Muscle layer of colon (tissue), 2 donors: ENCODE measurements around the gene SLF2.

Source experiments
- H3K27ac ChIP-seq: one replicate; pipeline ENCODE4 v1.7.0; 2013; ENCODE audit warnings: low read depth, mild to moderate bottlenecking, low read length, moderate library complexity
- H3K27me3 ChIP-seq, 2 donors: one replicate each; pipeline ENCODE4 v1.7.0; 2013; ENCODE audit warnings: low read length in 2 of 2, mild to moderate bottlenecking in 2 of 2; ENCODE audit not compliant: insufficient read depth in 2 of 2, control insufficient read depth in 1 of 2
- H3K36me3 ChIP-seq: one replicate; pipeline ENCODE4 v1.7.0; 2013; ENCODE audit warnings: mild to moderate bottlenecking, low read length; ENCODE audit not compliant: insufficient read depth
- H3K4me1 ChIP-seq: one replicate; pipeline ENCODE4 v1.7.0; 2013; ENCODE audit warnings: mild to moderate bottlenecking, low read length; ENCODE audit not compliant: insufficient read depth
- H3K4me3 ChIP-seq, 2 donors: one replicate each; pipeline ENCODE4 v1.7.0; 2013; ENCODE audit warnings: low read length in 2 of 2, low read depth in 1 of 2, mild to moderate bottlenecking in 1 of 2, moderate library complexity in 1 of 2
- H3K9ac ChIP-seq: one replicate; pipeline ENCODE4 v1.7.0; 2013; ENCODE audit warnings: low read length
- H3K9me3 ChIP-seq: one replicate; pipeline ENCODE4 v1.7.0; 2013; ENCODE audit warnings: mild to moderate bottlenecking, low read length
- donor health status: abdominal sarcoma.
- donor health status: Adenocarcinoma of cecum.

SLF2 gene

GRCh38 chr10:100984672-100985177, 72.0 kb downstream of the SLF2 start:
- Histone ChIP-seq H3K9me3 (no peaks in the 10 kb centered on the region), H3K27me3 (no peaks in the 10 kb centered on the region), H3K36me3 (peaks cover 27% of the 10 kb centered on the region), H3K9ac (no peak overlapping the region), H3K27ac (no peak overlapping the region), H3K4me3 (no peak overlapping the region), H3K4me1 (peaks cover 34% of the 10 kb centered on the region)

GRCh38 chr10:100985336-100985735, 72.6 kb downstream of the SLF2 start:
- no peak overlapping the region for H3K27ac ChIP-seq
- no peak overlapping the region for H3K4me3 ChIP-seq
- H3K27me3 ChIP-seq, result no peaks in the 10 kb centered on the region
- peaks cover 34% of the 10 kb centered on the region for H3K4me1 ChIP-seq
- no peak overlapping the region for H3K9ac ChIP-seq
- peaks cover 25% of the 10 kb centered on the region for H3K36me3 ChIP-seq
- no peaks in the 10 kb centered on the region for H3K9me3 ChIP-seq

GRCh38 chr10:100986623-100986951, 73.8 kb downstream of the SLF2 start:
- Histone ChIP-seq H3K27me3 (no peaks in the 10 kb centered on the region), H3K36me3 (peaks cover 27% of the 10 kb centered on the region), H3K4me3 (peak overlapping the region; percentile 87), H3K4me1 (peaks cover 34% of the 10 kb centered on the region), H3K9ac (peak overlapping the region; percentile 53), H3K9me3 (no peaks in the 10 kb centered on the region), H3K27ac (peak overlapping the region; percentile 86)

DNA sequence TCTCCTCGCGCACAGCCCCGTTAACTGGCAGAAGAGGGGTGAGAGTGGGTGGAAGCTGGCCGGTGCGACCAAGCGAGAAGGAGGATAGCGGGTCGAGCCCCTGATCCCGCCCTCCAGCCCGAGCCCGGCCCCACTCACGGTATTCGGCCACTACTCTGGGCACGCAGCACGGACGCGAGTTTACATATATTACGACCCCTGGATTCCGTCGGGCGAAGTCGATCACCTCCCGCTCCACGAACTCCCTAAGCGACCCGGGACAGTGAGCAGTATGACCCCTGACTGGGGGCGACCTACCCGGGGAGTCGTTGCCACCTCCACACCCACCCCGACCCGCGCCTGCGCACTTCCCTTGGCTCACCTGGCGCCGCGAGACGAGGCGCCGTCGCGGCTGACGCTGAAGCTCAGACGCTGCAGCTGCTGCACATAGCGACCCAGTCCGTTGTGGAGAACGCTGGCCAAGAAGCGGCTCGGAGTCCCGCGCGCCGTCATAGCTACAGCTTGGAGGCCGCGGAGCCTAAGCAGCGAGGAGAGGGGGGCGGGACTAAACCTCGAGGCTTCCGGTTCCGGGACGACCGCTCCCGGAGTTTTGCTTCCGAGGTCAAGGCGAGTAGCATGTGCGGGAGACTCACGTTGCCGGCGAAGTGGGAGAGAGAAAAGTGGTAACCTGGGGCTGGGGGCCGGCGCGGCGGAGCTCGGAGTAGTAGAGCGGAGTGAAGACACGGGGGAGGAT, 74.4 kb downstream of the SLF2 start, which contains the start of the genes MRPL43 and TWNK:
MRPL43 (minus strand) TSS at position 546 of the 733 bp plus-strand sequence; CDS start at position 492, 54 bp downstream.
TWNK (plus strand) TSS at position 592 of the 733 bp plus-strand sequence. CDS start 668 bp downstream, outside the sequence.
- Histone ChIP-seq H3K27me3 (no peaks in the 10 kb centered on the region), H3K9ac (peak within 1 kb of the TSS; percentile 53), H3K9me3 (no peaks in the 10 kb centered on the region), H3K4me3 (peak within 1 kb of the TSS; percentile 87), H3K36me3 (peaks cover 27% of the 10 kb centered on the region), H3K4me1 (peaks cover 34% of the 10 kb centered on the region), H3K27ac (peak within 1 kb of the TSS; percentile 86)

- peaks cover 27% of the 10 kb centered on the region for H3K36me3 ChIP-seq
- H3K4me3 ChIP-seq, result peak overlapping the region; percentile 87
- no peaks in the 10 kb centered on the region for H3K9me3 ChIP-seq
- peaks cover 34% of the 10 kb centered on the region for H3K4me1 ChIP-seq
- no peaks in the 10 kb centered on the region for H3K27me3 ChIP-seq
- peak overlapping the region; percentile 53 for H3K9ac ChIP-seq
- H3K27ac ChIP-seq, result peak overlapping the region; percentile 69
These were observed 74.9 kb downstream of the SLF2 start for GRCh38 chr10:100987685-100988049.

DNA sequence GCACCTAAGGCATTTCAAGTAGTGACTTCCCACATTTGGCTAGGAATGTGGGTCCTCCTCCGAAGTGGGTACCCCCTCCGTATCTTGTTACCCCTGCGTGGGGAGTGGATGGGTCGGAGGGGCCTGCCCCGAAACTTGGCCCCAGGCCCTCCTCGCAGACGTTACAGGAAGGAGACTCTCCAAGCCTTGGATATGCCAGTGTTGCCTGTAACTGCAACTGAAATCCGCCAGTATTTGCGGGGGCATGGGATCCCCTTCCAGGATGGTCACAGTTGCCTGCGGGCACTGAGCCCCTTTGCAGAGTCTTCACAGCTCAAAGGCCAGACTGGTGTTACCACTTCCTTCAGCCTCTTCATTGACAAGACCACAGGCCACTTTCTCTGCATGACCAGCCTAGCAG, 75.4 kb downstream of the SLF2 start:
- H3K4me3 ChIP-seq, result peak overlapping the region; percentile 87
- peaks cover 29% of the 10 kb centered on the region for H3K36me3 ChIP-seq
- H3K27me3 ChIP-seq, result no peaks in the 10 kb centered on the region
- no peaks in the 10 kb centered on the region for H3K9me3 ChIP-seq
- no peak overlapping the region for H3K9ac ChIP-seq
- H3K4me1 ChIP-seq, result peaks cover 34% of the 10 kb centered on the region
- no peak overlapping the region for H3K27ac ChIP-seq

DNA sequence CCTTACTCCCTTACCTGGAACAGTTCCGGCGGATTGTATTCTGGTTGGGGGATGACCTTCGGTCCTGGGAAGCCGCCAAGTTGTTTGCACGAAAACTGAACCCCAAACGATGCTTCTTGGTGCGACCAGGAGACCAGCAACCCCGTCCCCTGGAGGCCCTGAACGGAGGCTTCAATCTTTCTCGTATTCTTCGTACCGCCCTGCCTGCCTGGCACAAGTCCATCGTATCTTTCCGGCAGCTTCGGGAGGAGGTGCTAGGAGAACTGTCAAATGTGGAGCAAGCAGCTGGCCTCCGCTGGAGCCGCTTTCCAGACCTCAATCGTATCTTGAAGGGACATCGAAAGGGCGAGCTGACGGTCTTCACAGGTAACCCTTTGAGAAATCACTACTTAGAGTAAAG, 76.3 kb downstream of the SLF2 start:
- Histone ChIP-seq H3K27ac (no peak overlapping the region), H3K4me1 (peaks cover 34% of the 10 kb centered on the region), H3K27me3 (no peaks in the 10 kb centered on the region), H3K36me3 (peaks cover 37% of the 10 kb centered on the region), H3K9ac (no peak overlapping the region), H3K4me3 (no peak overlapping the region), H3K9me3 (no peaks in the 10 kb centered on the region)

GRCh38 chr10:100993986-100994708, 81.4 kb downstream of the SLF2 start:
- Histone ChIP-seq H3K4me3 (no peak overlapping the region), H3K27me3 (no peaks in the 10 kb centered on the region), H3K27ac (no peak overlapping the region), H3K9me3 (no peaks in the 10 kb centered on the region), H3K36me3 (peaks cover 31% of the 10 kb centered on the region), H3K4me1 (peaks cover 15% of the 10 kb centered on the region), H3K9ac (no peak overlapping the region)

DNA sequence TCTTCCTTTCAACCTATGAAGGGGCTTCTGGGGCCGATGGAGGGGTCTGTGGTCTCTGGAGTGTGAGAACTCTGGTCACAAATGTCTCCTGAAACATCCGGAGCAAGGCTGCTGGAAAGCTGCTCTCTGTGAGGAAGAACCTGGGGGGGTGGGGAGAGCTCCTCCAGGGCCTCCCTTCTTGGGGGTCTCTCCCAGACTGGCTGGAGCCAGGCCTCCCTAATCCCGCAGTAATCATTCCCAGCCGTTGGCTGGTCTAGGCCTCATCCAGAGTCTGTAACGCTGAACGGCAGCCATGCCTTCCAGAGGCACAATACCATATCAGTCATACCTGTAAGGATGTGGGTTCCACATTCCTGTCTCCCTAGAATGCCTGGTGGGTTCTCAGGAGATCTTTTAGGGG, 82.4 kb downstream of the SLF2 start:
- no peak overlapping the region for H3K27ac ChIP-seq
- no peak overlapping the region for H3K9ac ChIP-seq
- peaks cover 10% of the 10 kb centered on the region for H3K4me1 ChIP-seq

GRCh38 chr10:100996678-100997359, 84.1 kb downstream of the SLF2 start:
- H3K36me3 ChIP-seq, result peaks cover 10% of the 10 kb centered on the region
- H3K27ac ChIP-seq, result peak overlapping the region; percentile 98
- no peak overlapping the region for H3K9ac ChIP-seq
- H3K4me1 ChIP-seq, result peaks cover 24% of the 10 kb centered on the region
- no peaks in the 10 kb centered on the region for H3K27me3 ChIP-seq
- peak overlapping the region; percentile 68 to 90 for H3K4me3 ChIP-seq
- H3K9me3 ChIP-seq, result no peaks in the 10 kb centered on the region

More for the DNA sequence above, 82.4 kb downstream of the SLF2 start:
- Histone ChIP-seq H3K9me3 (no peaks in the 10 kb centered on the region), H3K36me3 (peaks cover 23% of the 10 kb centered on the region), H3K4me3 (no peak overlapping the region), H3K27me3 (no peaks in the 10 kb centered on the region)
